ENCODE data around the gene AGMO.

GRCh38 chr7:15495170-15495569, 66.6 kb downstream of the AGMO start:
- no peak for TF ChIP-seq CTCF (IDR thresholded peaks at IDR 0.05 in 4 of 5, conservative IDR thresholded peaks at IDR 0.05 in 1 of 5)
- no peak for TF ChIP-seq POLR2A (IDR thresholded peaks at IDR 0.05)
